GM08714 (cell line): ENCODE results near the gene ATP2A2.
"Not testable (repeated sequence)": the region's sequence is repeated elsewhere in the genome, so short reads cannot be mapped to it uniquely, and the experiment has no call there.

Experiments
- H3K4me3 ChIP-seq: fragments of 200-500 bp; sonication (Bioruptor generic); 2 replicates; pipeline ENCODE4 v1.5.1; 2014; ENCODE audit warnings: mild to moderate bottlenecking, low read length, inconsistent platforms
- ZNF274 ChIP-seq: IDR thresholded peaks from 2 replicates; pipeline ENCODE4 v1.6.1; 2012; ENCODE audit warnings: mild to moderate bottlenecking, low read depth, low read length

The ATP2A2 gene

DNA sequence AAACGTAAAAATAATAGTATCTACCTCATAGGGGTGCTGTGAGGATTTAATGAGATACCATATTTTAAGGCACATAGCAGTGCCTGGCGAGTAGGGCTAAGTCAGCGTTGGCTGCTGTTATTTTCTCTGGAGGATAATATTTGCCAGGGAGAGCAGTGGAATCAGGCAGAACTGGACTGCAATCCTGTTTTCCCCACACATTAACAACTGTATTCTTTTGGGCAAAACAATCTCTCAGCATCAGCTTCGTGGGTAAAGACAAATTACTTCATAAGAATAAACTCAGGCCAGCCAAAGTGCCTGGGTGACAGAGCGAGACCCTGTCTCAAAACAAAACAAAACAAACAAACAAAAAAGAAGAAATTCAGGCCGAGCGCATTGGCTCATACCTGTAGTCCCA, 29.7 kb upstream of the ATP2A2 start:
- no peak overlapping the region for H3K4me3 ChIP-seq
- no peak for TF ChIP-seq ZNF274

DNA sequence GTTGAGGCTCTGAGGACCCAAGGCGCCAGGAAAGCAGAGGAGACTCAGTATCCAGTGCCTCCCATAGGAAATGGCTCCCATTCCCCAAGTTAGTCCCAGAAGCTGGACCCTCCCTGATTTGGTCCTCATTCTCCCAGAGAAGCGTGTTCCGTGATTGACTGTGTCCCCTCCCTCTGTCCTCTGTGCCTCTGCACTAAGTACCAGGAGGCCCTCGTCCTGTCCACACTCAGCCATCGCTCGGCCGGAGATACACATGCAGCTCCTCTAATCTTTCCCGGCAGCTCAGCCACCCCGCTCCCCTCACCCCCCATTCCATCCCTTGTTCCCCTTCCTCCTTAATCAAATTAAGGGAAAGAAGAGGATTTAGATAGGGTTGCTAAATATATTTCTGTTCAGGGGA, 28.3 kb upstream of the ATP2A2 start:
- TF ChIP-seq ZNF274, result no peak

GRCh38 chr12:110253176-110253575, 27.9 kb upstream of the ATP2A2 start:
- no peak for TF ChIP-seq ZNF274
- no peak overlapping the region for H3K4me3 ChIP-seq

More for the DNA sequence above, 28.3 kb upstream of the ATP2A2 start:
- H3K4me3 ChIP-seq, result no peak overlapping the region

DNA sequence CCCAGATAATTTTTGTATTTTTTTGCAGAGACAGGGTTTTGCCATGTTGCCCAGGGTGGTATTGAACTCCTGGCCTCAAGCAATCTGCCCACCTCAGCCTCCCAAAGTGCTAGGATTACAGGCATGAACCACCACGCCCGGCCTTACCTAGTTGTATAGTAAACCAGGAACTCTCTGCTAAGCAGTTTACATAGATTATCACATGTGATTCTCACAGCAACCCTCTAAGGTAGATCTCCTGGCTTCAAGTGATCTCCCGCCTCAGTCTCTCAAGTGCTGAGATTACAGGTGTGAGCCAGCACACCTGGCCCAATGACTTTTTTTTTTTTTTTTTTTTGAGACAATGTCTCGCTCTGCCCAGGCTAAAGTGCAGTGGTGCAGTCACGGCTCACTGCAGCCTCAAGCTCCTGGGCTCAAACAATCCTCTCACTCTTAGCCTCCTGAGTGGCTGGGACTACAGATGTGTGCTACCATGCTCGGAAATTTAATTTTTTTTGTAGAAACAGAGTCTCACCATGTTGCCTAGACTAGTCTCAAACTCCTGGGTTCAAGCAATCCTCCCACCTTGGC, 26.0 kb upstream of the ATP2A2 start:
- H3K4me3 ChIP-seq, result no peak overlapping the region
- TF ChIP-seq ZNF274, result no peak

DNA sequence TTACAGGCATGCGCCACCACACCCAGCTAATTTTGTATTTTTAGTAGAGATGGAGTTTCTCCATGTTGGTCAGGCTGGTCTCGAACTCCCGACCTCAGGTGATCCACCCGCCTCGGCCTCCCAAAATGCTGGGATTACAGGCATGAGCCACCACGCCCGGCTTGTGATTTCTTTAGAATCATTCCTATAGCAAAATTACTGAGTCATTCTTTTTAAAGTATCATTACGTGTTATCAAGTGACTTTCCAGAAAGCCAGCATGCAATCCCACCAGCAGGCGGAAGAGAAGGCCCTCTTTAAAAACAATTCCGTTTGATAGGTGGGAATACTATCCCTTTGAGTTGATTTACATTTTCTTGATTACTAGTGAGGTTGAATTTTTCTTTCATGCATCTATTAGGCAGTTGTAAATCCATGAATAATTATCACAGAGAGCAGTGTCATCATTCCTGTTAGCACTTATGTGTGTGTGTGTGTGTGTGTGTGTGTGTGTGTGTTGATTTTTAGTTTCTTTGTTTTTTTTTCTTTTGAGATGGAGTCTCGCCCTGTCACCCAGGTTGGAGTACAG, 25.1 kb upstream of the ATP2A2 start:
- H3K4me3 ChIP-seq, result not testable (repeated sequence)

- no peak for TF ChIP-seq ZNF274
- H3K4me3 ChIP-seq, result no peak overlapping the region
Observed at GRCh38 chr12:110256780-110257431, 24.1 kb upstream of the ATP2A2 start.

GRCh38 chr12:110258466-110258865, 22.6 kb upstream of the ATP2A2 start:
- no peak overlapping the region for H3K4me3 ChIP-seq
- no peak for TF ChIP-seq ZNF274

- H3K4me3 ChIP-seq, result no peak overlapping the region
- TF ChIP-seq ZNF274, result no peak
Observed at GRCh38 chr12:110262442-110263388, 18.3 kb upstream of the ATP2A2 start.

DNA sequence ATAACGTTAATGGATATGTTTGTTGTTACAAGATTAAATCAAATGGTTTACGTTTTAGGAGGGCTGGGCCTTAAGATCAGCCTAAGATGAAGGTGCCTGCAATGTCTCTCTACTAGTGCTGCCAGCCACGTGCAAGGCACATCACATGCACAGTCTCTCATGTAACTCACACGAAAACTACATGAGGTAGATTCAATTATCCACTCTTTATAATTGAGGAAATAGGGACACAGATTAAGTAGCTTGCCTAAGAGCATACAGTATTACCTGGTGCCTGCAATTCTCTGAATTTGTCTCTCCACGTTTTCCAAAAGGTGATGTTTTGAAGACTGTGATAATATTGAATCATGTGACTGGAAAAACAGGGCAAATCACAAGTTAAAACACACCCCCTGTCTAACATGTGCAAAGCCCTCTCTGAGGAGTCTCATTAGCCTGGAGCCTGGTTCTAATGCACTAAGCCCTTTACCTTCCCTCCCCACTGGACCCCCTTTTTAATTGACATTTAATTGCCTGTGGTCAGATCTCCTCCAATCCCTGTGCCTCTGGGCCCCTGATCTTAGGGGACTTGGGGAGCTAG, 14.6 kb upstream of the ATP2A2 start:
- no peak overlapping the region for H3K4me3 ChIP-seq
- TF ChIP-seq ZNF274, result no peak

DNA sequence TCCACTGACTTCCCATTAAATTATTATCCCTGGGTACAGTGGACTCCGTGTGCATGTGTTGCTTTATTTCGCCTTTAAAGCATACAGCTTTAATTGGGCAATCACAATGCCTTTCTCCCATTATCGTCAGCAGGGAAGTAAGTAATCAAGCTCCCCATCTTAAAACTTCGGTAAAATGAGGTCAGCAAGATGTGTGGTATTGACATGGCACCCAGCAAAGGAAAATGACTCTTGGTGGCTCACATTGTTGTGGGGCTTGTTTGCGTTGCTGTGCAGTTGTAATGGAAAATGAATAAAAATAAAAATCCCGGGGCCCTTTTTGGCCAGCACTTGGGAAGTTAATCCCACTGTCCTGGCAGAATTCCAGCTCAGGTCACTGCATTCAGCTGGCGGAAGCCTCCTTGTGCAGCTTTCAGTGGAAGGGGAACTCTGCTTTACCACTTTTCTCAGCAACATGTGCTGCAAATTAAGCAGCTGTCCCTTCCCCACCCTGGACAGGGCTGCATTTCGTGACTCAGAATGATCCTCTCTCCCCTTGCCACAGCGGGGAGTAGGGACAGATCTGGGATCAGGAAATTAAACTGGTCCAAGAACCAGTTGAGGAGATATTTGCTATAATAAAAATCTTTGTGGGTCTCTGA, 13.9 kb upstream of the ATP2A2 start:
- no peak for TF ChIP-seq ZNF274
- no peak overlapping the region for H3K4me3 ChIP-seq

DNA sequence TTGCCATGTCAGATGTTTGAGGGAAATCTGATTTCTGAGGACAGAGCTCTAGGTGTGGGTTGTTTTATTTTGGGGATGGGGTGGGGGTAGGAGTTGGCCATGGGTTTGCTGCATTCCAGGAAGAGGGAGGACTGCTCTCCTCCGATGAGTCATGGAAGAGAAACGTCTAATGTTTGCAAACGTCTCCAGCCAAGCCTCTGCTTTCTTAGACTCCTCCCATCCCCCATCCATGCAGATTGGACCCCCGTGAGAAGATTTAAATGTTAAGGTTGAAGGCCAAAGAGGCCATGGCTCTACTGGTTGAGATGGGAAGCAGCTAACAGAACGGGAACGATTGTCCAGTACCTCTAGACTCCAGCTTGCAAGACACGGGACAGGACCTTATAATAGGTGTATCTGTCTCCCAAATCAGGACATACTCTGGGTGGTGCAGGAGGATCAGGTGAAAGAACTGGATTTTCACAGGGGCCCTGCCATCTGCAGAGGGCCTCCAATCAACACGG, 11.4 kb upstream of the ATP2A2 start:
- TF ChIP-seq ZNF274, result no peak
- H3K4me3 ChIP-seq, result no peak overlapping the region

DNA sequence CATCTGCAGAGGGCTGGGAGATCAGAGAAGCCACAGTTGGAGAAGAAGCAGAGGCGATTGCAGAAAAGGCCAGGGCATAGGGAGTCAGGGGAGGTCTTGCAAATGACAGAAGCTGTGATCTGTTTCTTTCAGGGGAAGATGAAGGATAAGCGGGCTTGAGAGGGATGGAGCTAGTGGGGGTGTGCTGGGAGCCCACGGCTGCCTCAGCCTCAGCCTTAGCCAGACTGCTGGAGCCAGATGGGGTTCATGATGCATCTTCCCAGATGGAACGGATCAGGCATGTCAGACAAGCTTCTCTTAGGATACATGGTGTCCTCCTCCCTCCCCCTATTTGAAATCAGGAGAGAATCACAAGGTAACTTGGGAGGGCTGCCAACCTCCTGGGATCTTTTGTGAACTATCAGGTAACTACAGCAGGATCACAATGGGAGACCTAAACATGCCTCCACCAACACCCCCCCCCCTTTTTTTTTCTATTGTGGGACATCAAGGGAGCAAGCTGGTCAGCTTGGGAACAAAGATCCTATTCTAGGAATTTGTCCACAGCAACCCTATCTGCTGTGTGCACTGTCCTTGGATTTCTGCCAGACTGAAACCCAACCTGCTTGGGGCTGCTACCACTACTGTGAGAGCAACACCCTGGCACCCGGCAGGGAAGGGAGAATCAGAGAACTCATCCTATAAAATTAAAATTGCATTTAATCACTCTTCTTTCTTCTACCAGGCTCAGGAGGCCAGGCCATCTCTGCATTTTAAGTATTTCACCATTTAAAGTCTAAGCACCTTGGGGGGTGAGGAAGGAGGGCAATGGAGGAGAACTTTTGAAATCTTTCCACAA, 10.7 kb upstream of the ATP2A2 start:
- no peak for TF ChIP-seq ZNF274
- H3K4me3 ChIP-seq, result no peak overlapping the region

DNA sequence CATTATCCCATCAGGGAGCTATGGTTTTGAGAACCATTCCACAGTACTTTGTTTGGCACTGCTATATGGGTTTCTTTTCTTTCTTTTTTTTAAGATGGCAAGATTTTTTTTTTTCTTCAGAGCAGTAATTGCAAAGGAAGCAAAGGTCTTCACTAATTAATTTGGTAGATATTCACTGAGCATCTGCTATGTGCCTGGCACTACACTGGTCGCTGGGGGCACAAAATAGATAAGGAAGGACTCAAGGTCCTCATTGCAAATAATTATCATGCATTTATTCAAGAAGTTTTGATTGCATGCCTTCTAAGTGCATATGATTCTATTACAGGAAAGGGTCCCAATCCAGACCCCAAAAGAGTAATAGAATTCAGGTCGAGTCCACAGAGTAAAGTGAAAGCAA, 10.0 kb upstream of the ATP2A2 start:
- TF ChIP-seq ZNF274, result no peak
- no peak overlapping the region for H3K4me3 ChIP-seq
